ENCODE measurements around the gene MMP14. TPM values are rescaled to one million over a fixed set of nuclear protein-coding genes. Genes with fewer than 3 reads are reported as not detected.

Gene MMP14
- total RNA-seq, 4 donors from 2014 or later, result 66.6 to 233 (median 172) TPM

DNA sequence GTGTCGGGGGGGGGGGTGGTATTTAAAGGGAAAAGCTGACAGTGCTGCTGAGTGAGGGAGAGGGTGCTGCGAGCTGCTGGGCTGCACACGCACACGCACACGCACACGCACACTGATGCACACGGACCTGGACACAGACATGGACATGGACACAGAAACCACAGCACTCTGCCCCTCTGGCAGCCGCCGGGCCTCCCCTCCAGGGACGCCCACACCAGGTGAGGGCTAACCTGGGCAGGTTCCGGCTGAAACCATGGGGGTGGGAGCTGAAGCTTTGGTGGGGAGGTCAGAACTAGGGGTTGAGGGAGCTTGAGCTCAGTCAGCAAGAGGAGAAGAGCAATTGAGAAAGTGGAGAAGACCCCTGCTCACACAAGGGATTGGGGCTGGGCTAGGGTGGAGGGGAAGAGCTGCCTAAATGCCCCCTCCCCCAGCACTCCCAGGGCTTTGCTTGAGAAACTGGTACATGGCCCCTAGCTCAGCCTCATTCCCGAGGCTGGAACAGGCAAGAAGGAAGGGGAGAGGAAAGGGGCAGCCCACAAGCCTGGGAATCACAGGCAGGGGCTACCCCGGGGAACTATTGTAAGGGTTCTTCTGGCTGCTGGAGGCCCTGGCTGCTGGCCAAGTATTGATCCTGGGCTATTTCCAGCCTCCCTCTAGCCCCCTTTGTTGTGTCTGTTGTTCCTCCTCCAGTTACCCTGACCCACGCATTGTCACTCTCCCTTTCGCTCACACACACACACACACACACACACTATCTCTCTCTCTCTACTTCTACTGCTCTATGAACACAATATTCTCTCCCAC lies 47.0 kb downstream of the MMP14 start, which contains the start of gene REM2:
REM2 (plus strand) TSS at position 50 of the 804 bp plus-strand sequence; CDS start at position 116, 66 bp downstream.
- Histone ChIP-seq H3K4me3 (no peak within 1 kb of the TSS), H3K4me1 (no peaks in the 10 kb centered on the region), H3K36me3 (no peaks in the 10 kb centered on the region), H3K27ac (no peak within 1 kb of the TSS), H3K27me3 (no peaks in the 10 kb centered on the region), H3K9me3 (no peaks in the 10 kb centered on the region)
- no peak for TF ChIP-seq POLR2A (IDR thresholded peaks at IDR 0.05)
- TF ChIP-seq, protein P1, sequence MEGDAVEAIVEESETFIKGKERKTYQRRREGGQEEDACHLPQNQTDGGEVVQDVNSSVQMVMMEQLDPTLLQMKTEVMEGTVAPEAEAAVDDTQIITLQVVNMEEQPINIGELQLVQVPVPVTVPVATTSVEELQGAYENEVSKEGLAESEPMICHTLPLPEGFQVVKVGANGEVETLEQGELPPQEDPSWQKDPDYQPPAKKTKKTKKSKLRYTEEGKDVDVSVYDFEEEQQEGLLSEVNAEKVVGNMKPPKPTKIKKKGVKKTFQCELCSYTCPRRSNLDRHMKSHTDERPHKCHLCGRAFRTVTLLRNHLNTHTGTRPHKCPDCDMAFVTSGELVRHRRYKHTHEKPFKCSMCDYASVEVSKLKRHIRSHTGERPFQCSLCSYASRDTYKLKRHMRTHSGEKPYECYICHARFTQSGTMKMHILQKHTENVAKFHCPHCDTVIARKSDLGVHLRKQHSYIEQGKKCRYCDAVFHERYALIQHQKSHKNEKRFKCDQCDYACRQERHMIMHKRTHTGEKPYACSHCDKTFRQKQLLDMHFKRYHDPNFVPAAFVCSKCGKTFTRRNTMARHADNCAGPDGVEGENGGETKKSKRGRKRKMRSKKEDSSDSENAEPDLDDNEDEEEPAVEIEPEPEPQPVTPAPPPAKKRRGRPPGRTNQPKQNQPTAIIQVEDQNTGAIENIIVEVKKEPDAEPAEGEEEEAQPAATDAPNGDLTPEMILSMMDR (IDR thresholded peaks at IDR 0.05), result no peak
- DNase-seq, result no peak
- intact Hi-C loops (cut with DNase I; ENCODE audit: low total_unique reads), result no loop called here

DNA sequence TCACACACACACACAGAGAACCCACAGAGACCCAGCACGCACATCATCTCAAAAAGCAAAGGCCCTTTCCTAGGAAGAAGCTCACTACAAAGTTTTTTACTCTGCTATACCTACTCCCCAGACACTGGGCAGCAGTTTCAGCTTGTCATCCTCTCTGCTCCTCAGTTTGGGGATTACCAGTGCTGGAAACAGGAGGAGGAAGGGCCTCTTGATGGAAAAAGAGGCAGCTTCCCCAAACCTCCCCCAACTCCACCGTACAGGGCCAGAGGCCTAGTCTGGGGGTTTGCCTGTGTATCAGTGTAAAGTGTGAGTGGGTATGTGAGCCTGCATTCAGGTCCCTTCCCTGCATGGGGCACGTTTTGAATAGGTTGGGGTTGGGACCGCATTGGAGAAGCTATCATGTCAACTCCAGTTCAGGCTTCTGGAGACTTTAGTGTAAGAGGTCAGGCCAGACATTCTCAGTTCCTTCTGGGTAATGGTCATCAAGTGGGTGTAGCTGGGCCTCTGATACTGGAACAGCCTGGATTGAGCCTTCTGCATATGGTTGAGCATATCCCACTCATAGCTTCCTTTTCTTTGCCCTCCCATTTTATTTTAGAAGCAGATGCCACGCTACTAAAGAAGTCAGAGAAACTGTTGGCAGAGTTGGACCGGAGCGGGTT lies 47.8 kb downstream of the MMP14 start:
- no peaks in the 10 kb centered on the region for H3K27me3 ChIP-seq
- no peak for DNase-seq
- H3K4me3 ChIP-seq, result no peak overlapping the region
- no peaks in the 10 kb centered on the region for H3K9me3 ChIP-seq
- TF ChIP-seq, protein P1 (IDR thresholded peaks at IDR 0.05), result no peak
- no peak for TF ChIP-seq POLR2A (IDR thresholded peaks at IDR 0.05)
- H3K27ac ChIP-seq, result no peak overlapping the region
- intact Hi-C loops (cut with DNase I; ENCODE audit: low total_unique reads), result no loop called here
- no peaks in the 10 kb centered on the region for H3K4me1 ChIP-seq
- H3K36me3 ChIP-seq, result no peaks in the 10 kb centered on the region

DNA sequence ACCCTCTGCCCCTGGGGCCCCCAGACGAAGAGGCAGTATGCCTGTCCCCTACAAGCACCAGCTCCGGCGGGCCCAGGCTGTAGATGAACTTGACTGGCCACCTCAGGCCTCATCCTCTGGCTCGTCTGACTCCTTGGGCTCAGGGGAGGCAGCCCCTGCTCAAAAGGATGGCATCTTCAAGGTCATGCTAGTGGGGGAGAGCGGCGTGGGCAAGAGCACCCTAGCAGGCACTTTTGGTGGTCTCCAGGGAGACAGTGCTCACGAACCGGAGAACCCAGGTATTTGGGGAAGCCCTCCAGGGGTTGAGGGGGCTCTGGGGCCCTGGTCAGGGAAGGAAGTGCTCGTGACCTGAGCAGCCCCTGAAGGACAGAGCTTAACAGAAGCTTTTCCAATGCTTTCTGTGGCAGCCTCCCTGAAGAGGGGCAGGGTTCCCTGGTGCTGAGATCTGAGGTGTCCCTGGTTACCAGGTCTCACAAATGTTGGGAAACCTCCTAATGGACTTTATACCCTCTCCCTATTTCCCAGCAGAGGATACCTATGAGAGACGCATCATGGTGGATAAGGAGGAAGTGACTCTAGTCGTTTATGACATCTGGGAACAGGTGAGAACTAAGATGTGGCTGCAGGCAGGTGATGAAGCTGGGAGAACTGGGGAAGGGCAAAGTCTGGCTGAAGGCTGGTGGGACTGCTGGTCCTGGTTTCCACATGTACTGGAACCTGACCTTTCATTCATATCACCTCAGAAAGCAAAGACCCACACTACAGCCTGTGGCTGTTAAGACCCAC lies 48.5 kb downstream of the MMP14 start:
- no peaks in the 10 kb centered on the region for H3K36me3 ChIP-seq
- H3K27me3 ChIP-seq, result no peaks in the 10 kb centered on the region
- intact Hi-C loops (cut with DNase I; ENCODE audit: low total_unique reads), result no loop called here
- no peaks in the 10 kb centered on the region for H3K9me3 ChIP-seq
- no peak overlapping the region for H3K4me3 ChIP-seq
- no peak for DNase-seq
- H3K27ac ChIP-seq, result no peak overlapping the region
- no peak for TF ChIP-seq POLR2A (IDR thresholded peaks at IDR 0.05)
- TF ChIP-seq, protein P1 (IDR thresholded peaks at IDR 0.05), result no peak
- H3K4me1 ChIP-seq, result no peaks in the 10 kb centered on the region

DNA sequence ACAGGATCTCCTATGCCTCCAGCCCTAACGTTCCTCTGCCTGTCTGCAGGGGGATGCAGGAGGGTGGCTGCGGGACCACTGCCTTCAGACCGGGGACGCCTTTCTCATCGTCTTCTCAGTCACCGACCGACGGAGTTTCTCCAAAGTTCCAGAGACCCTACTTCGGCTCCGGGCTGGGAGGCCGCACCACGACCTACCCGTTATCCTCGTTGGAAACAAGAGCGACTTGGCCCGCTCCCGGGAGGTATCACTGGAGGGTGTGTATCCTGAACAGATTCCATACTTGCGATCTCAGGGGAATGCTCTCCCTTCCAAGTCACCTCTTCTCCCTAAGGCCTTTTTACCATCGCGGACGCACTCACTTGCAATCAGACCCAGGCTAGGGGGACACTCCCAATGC lies 49.6 kb downstream of the MMP14 start:
- no peaks in the 10 kb centered on the region for H3K4me1 ChIP-seq
- H3K27ac ChIP-seq, result peak overlapping the region in 1 of 2 donors; percentile 82
- peak overlapping the region in 1 of 2 donors; percentile 56 for H3K4me3 ChIP-seq
- intact Hi-C loops (cut with DNase I; ENCODE audit: low total_unique reads), result no loop called here
- H3K27me3 ChIP-seq, result no peaks in the 10 kb centered on the region
- no peaks in the 10 kb centered on the region for H3K36me3 ChIP-seq
- DNase-seq, result no peak
- H3K9me3 ChIP-seq, result no peaks in the 10 kb centered on the region
- TF ChIP-seq, protein P1 (IDR thresholded peaks at IDR 0.05), result no peak
- no peak for TF ChIP-seq POLR2A (IDR thresholded peaks at IDR 0.05)
